ENCODE data around the gene TMCC2.
A peak's percentile ranks its signal among the peaks of the same experiment; 100 is the strongest.

The TMCC2 gene

DNA sequence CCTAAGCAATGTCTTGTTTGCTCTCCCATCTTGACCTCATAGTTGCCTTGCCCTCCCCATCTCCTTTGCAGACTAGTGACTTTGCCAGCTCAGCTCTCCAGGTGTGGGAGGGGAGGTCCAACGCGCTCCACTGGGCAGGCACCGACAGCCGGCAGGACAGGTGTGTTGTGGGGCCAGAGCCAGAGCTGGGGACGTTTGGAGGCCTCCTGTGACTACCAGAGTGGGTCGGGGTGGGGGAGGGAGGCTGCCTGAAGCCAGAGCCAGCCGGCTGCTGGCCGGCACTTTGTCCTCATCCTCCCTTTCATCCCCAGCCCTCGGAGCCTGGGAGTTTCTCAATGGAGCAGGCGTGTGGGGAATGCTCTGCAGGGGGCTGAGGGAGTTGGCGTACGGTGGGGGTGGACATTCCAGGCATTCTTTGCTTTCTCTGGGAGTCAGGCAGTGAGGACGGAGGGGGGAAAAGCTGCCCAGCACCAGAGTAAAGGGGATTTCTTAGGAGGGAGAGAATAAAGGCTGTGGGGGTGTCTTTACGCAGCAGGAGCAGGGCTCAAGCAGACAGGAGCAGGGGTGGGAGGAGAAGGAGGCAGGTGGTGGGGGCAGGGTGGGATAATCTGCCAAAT is 73.6 kb downstream of the TMCC2 start:
- peaks cover 31 to 47% of the 10 kb centered on the region in 2 donors for H3K36me3 ChIP-seq (ENCODE audit: control insufficient read depth in 1 of 2, insufficient read depth in 2 of 2, low read length in 2 of 2)
- no peaks in the 10 kb centered on the region for H3K9me3 ChIP-seq (ENCODE audit: control insufficient read depth in 1 of 2, low read length in 2 of 2)
- H3K27ac ChIP-seq (ENCODE audit: low read depth, low read length): peak overlapping the region; percentile 52
- peak overlapping the region in 1 of 2 donors; percentile 42 for H3K9ac ChIP-seq (ENCODE audit: low read depth in 1 of 2, low read length in 2 of 2)
- H3K4me1 ChIP-seq (ENCODE audit: control insufficient read depth in 1 of 2, insufficient read depth in 2 of 2, low read length in 2 of 2): peaks cover 26 to 29% of the 10 kb centered on the region in 2 donors
- no peaks in the 10 kb centered on the region for H3K27me3 ChIP-seq (ENCODE audit: control insufficient read depth in 1 of 2, insufficient read depth in 2 of 2, low read length in 2 of 2)
- peak overlapping the region in 1 of 2 donors; percentile 3 for H3K4me3 ChIP-seq (ENCODE audit: low read depth in 1 of 2, low read length in 2 of 2)

DNA sequence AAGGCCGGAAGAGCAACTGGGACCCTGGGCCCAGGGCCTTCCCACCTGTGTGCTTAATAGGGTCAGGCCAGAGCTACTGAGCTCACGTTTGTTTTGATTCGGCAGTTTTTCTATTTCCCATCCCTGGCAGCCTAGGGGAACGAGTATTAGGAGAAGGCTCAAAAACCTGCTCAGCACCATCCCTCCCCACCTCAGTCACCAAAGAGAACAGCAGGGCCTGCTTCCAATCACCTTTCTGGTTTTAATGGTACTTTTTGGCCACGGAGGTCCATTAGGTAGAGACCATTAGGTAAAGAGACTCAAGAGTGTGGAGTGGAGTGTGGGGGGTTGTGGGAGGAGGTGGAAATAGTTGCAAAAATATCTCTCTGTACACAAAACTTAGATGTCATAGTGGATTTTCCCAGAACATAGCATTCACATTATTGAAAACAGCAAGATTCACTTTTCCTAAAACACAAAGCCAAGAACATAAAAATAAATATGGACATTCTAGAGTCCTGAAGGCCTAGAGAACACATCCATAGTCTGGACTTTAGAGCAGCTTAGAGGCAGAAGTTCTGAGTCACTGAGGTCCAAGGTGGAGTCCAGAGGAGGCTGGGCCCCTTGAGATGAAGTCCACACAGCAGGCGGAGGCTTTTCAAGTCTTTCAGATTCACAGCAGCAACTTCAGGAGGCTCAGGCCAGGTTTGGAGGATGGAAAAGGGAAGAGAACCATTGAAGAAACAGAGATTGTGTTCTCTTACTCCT is 74.3 kb downstream of the TMCC2 start:
- H3K36me3 ChIP-seq (ENCODE audit: control insufficient read depth in 1 of 2, insufficient read depth in 2 of 2, low read length in 2 of 2): peaks cover 37 to 53% of the 10 kb centered on the region in 2 donors
- H3K4me3 ChIP-seq (ENCODE audit: low read depth in 1 of 2, low read length in 2 of 2): peak overlapping the region in 1 of 2 donors; percentile 3

GRCh38 chr1:205303247-205303888 is 75.6 kb downstream of the TMCC2 start:
- Histone ChIP-seq H3K4me1 (ENCODE audit: control insufficient read depth in 1 of 2, insufficient read depth in 2 of 2, low read length in 2 of 2) (peaks cover 44 to 47% of the 10 kb centered on the region in 2 donors), H3K27me3 (ENCODE audit: control insufficient read depth in 1 of 2, insufficient read depth in 2 of 2, low read length in 2 of 2) (no peaks in the 10 kb centered on the region)

More for the DNA sequence above, 74.3 kb downstream of the TMCC2 start:
- peaks cover 33 to 35% of the 10 kb centered on the region in 2 donors for H3K4me1 ChIP-seq (ENCODE audit: control insufficient read depth in 1 of 2, insufficient read depth in 2 of 2, low read length in 2 of 2)
- no peaks in the 10 kb centered on the region for H3K27me3 ChIP-seq (ENCODE audit: control insufficient read depth in 1 of 2, insufficient read depth in 2 of 2, low read length in 2 of 2)
- no peaks in the 10 kb centered on the region for H3K9me3 ChIP-seq (ENCODE audit: control insufficient read depth in 1 of 2, low read length in 2 of 2)
- H3K27ac ChIP-seq (ENCODE audit: low read depth, low read length): peak overlapping the region; percentile 52
- peak overlapping the region in 1 of 2 donors; percentile 42 for H3K9ac ChIP-seq (ENCODE audit: low read depth in 1 of 2, low read length in 2 of 2)

DNA sequence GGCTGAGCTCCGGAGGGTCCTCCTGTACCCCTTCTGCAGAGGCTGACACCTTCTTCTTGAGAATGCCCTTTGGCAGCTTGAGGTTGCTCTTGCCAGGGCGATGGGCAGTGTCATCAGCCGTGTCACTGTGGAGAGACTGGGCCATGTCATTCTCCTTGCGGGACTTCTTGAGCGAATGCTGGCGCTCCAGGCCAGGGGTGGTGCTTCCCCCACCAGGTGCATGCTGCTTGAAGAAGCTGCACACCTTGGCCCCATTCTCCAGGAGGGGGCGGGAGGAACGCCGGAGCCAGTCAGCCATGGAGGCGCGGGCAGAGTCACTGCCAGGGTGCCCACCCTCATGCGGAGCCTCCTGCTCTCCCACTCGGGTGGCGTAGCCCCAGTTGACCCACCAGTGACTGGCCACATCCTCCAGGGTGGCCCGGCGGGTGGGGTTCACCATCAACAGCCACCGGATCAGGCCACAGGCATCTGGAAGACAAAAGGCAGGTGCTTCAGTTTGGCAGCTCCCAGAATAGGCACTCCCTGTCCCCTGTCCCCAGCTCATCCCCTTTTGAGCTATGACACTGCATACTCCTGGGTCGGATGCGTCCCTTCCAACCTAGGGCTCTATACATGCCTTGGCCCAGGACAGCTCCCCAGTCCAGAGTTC is 76.4 kb downstream of the TMCC2 start:
- peaks cover 58 to 74% of the 10 kb centered on the region in 2 donors for H3K36me3 ChIP-seq (ENCODE audit: control insufficient read depth in 1 of 2, insufficient read depth in 2 of 2, low read length in 2 of 2)

More at GRCh38 chr1:205303247-205303888, 75.6 kb downstream of the TMCC2 start:
- Histone ChIP-seq H3K9me3 (ENCODE audit: control insufficient read depth in 1 of 2, low read length in 2 of 2) (no peaks in the 10 kb centered on the region), H3K27ac (ENCODE audit: low read depth, low read length) (no peak overlapping the region), H3K9ac (ENCODE audit: low read depth in 1 of 2, low read length in 2 of 2) (no peak overlapping the region), H3K36me3 (ENCODE audit: control insufficient read depth in 1 of 2, insufficient read depth in 2 of 2, low read length in 2 of 2) (peaks cover 50 to 66% of the 10 kb centered on the region in 2 donors), H3K4me3 (ENCODE audit: low read depth in 1 of 2, low read length in 2 of 2) (no peak overlapping the region)

DNA sequence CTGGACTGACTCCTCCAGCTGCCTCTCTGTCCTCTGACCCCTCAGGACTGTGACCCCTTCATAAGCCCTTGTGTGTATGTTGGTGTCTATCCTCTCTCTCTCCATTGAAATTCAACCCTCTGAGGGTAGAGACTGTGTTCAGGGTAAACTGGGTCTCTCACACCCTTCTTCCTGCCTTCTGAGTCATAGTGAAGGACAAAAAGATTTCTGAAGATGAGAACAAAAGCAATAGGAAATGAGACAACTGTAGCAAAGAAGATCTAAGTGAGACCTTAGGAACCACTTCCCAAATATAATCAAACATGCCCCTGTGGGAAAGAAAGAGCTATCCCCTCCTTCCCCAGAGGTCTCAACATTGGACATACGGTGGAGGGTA is 76.9 kb downstream of the TMCC2 start:
- Histone ChIP-seq H3K36me3 (ENCODE audit: control insufficient read depth in 1 of 2, insufficient read depth in 2 of 2, low read length in 2 of 2) (peaks cover 59 to 78% of the 10 kb centered on the region in 2 donors), H3K27ac (ENCODE audit: low read depth, low read length) (no peak overlapping the region), H3K9ac (ENCODE audit: low read depth in 1 of 2, low read length in 2 of 2) (no peak overlapping the region), H3K9me3 (ENCODE audit: control insufficient read depth in 1 of 2, low read length in 2 of 2) (no peaks in the 10 kb centered on the region), H3K27me3 (ENCODE audit: control insufficient read depth in 1 of 2, insufficient read depth in 2 of 2, low read length in 2 of 2) (no peaks in the 10 kb centered on the region), H3K4me3 (ENCODE audit: low read depth in 1 of 2, low read length in 2 of 2) (no peak overlapping the region), H3K4me1 (ENCODE audit: control insufficient read depth in 1 of 2, insufficient read depth in 2 of 2, low read length in 2 of 2) (peaks cover 56 to 60% of the 10 kb centered on the region in 2 donors)

More for the DNA sequence above, 76.4 kb downstream of the TMCC2 start:
- H3K9ac ChIP-seq (ENCODE audit: low read depth in 1 of 2, low read length in 2 of 2): no peak overlapping the region
- H3K27me3 ChIP-seq (ENCODE audit: control insufficient read depth in 1 of 2, insufficient read depth in 2 of 2, low read length in 2 of 2): no peaks in the 10 kb centered on the region
- H3K9me3 ChIP-seq (ENCODE audit: control insufficient read depth in 1 of 2, low read length in 2 of 2): no peaks in the 10 kb centered on the region
- peaks cover 52 to 55% of the 10 kb centered on the region in 2 donors for H3K4me1 ChIP-seq (ENCODE audit: control insufficient read depth in 1 of 2, insufficient read depth in 2 of 2, low read length in 2 of 2)
- H3K27ac ChIP-seq (ENCODE audit: low read depth, low read length): no peak overlapping the region
- no peak overlapping the region for H3K4me3 ChIP-seq (ENCODE audit: low read depth in 1 of 2, low read length in 2 of 2)

DNA sequence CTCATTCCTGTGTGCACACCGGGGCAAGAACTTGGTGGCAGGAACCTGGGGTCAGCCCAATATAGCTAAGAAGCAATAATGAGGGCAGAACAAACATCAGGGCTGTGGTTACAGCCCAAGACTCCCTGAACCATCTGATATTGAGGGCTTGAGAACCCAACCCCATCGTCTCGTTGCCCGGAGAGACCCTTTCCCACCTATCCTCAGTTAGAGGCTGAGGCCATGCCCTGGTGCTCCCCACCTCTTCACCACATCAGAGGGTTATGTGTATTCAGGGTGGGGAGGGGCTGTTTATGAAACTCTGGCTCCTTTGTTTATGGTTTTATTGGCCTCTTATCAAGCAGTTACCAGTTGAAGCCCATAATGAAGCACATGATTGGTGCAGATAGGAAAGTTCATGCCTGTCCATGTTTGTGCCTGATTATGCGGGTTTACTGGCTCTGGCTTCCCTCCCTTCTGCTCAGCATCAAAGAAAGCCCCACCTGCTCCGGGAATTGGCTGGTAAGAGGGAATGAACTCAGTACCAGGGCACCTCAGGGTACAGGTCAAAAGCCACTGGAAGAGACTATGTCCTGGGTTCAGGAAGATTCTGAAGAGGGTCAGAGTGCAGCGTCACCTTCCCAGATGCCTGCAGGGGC is 79.3 kb downstream of the TMCC2 start:
- peaks cover 82 to 93% of the 10 kb centered on the region in 2 donors for H3K36me3 ChIP-seq (ENCODE audit: control insufficient read depth in 1 of 2, insufficient read depth in 2 of 2, low read length in 2 of 2)
- peak overlapping the region; percentile 16 to 33 for H3K9ac ChIP-seq (ENCODE audit: low read depth in 1 of 2, low read length in 2 of 2)
- no peak overlapping the region for H3K4me3 ChIP-seq (ENCODE audit: low read depth in 1 of 2, low read length in 2 of 2)
- no peaks in the 10 kb centered on the region for H3K9me3 ChIP-seq (ENCODE audit: control insufficient read depth in 1 of 2, low read length in 2 of 2)
- peaks cover 67% of the 10 kb centered on the region in 2 donors for H3K4me1 ChIP-seq (ENCODE audit: control insufficient read depth in 1 of 2, insufficient read depth in 2 of 2, low read length in 2 of 2)
- H3K27me3 ChIP-seq (ENCODE audit: control insufficient read depth in 1 of 2, insufficient read depth in 2 of 2, low read length in 2 of 2): no peaks in the 10 kb centered on the region
- peak overlapping the region; percentile 1 for H3K27ac ChIP-seq (ENCODE audit: low read depth, low read length)

DNA sequence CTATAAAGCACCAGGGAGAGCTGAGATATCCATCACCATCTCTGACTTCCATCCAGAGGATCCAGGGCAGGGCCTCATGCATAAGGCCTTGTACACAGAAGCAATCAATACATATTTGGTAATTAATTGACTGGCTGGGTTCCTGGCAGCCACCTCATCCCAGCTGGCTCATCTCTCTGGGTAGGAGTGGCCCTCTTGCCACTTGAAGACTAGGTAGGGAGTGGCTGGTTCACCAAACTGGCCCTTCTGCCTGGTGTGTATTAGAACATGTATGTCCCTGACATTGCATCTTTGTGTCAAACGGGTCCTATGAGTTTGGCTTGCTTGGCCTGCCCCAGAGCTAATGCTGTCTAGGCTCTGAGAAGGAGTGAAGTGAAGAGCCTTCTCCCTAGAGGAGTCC is 82.0 kb downstream of the TMCC2 start:
- H3K27ac ChIP-seq (ENCODE audit: low read depth, low read length): no peak overlapping the region
- H3K4me1 ChIP-seq (ENCODE audit: control insufficient read depth in 1 of 2, insufficient read depth in 2 of 2, low read length in 2 of 2): peaks cover 76 to 78% of the 10 kb centered on the region in 2 donors
- no peaks in the 10 kb centered on the region for H3K9me3 ChIP-seq (ENCODE audit: control insufficient read depth in 1 of 2, low read length in 2 of 2)
- no peaks in the 10 kb centered on the region for H3K27me3 ChIP-seq (ENCODE audit: control insufficient read depth in 1 of 2, insufficient read depth in 2 of 2, low read length in 2 of 2)
- peaks cover 65 to 70% of the 10 kb centered on the region in 2 donors for H3K36me3 ChIP-seq (ENCODE audit: control insufficient read depth in 1 of 2, insufficient read depth in 2 of 2, low read length in 2 of 2)
- no peak overlapping the region for H3K9ac ChIP-seq (ENCODE audit: low read depth in 1 of 2, low read length in 2 of 2)
- no peak overlapping the region for H3K4me3 ChIP-seq (ENCODE audit: low read depth in 1 of 2, low read length in 2 of 2)

DNA sequence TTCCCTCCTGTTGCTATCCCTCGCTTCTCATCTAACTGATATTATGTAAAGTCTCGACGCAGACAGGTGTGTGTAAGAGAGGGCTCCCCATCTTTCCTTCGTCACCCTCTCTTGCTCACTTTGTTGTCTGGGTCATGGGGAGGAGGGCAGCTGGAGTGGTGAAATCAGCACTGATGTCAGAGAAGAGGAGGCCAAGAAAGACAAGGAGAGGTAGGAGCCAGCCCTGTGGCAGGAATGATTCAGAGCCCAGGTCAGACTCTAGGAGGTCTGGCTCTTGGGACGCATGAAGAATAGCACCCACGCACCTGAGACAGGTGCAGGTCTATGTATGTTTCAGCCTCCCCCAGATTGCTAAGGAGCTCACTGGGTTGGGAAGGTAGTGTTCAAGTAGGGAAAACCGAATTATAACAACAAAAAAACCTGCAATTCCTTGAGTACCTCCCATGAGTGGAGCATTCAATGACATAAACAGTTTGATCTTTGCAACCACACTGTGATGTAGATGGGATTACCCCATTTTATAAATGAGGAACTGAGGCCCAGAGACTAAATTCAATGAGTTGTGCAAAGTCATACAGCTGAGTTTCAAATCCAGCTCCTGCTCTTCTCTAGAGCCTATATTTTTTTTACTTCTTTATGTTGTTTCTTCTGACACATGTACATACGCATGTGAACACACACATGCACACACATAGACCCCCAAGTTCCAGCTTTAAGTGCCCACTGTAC is 83.4 kb downstream of the TMCC2 start:
- no peak overlapping the region for H3K9ac ChIP-seq (ENCODE audit: low read depth in 1 of 2, low read length in 2 of 2)
- H3K36me3 ChIP-seq (ENCODE audit: control insufficient read depth in 1 of 2, insufficient read depth in 2 of 2, low read length in 2 of 2): peaks cover 54 to 56% of the 10 kb centered on the region in 2 donors
- peaks cover 84 to 88% of the 10 kb centered on the region in 2 donors for H3K4me1 ChIP-seq (ENCODE audit: control insufficient read depth in 1 of 2, insufficient read depth in 2 of 2, low read length in 2 of 2)
- H3K27me3 ChIP-seq (ENCODE audit: control insufficient read depth in 1 of 2, insufficient read depth in 2 of 2, low read length in 2 of 2): no peaks in the 10 kb centered on the region
- no peak overlapping the region for H3K4me3 ChIP-seq (ENCODE audit: low read depth in 1 of 2, low read length in 2 of 2)
- H3K27ac ChIP-seq (ENCODE audit: low read depth, low read length): peak overlapping the region; percentile 20
- no peaks in the 10 kb centered on the region for H3K9me3 ChIP-seq (ENCODE audit: control insufficient read depth in 1 of 2, low read length in 2 of 2)

DNA sequence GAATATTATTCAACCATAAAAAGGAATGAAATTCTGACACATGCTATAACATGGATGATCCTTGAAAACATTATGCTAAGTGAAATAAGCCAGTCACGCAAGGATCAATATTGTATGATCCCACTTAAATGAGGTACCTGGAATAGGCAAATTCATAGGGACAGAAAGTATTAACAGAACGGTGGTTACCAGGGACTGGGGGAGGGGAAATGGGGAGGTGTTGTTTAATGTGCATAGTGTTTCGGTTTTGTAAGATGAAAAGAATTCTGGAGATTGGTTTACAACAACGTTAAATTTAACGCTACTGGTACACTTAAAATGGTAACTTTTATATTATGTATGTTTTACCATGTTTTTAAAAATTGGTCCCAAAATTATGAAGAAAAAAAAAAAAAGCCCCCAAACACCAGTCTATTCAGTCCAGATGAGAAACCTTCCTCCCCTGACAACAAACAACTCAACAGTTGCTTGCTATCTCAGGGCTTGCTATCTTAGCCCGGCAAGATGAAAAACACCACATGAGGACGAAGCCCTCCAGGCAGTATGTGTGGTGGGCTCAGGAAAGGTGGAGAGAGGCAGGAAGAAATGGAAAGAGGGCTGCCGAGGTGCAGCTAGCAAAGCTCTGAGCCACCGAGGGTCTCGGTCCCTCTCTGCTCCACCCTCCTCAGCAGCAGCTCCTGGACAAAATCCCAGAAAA is 85.3 kb downstream of the TMCC2 start:
- peak overlapping the region; percentile 34 to 51 for H3K4me3 ChIP-seq (ENCODE audit: low read depth in 1 of 2, low read length in 2 of 2)
- no peaks in the 10 kb centered on the region for H3K27me3 ChIP-seq (ENCODE audit: control insufficient read depth in 1 of 2, insufficient read depth in 2 of 2, low read length in 2 of 2)
- H3K9me3 ChIP-seq (ENCODE audit: control insufficient read depth in 1 of 2, low read length in 2 of 2): no peaks in the 10 kb centered on the region
- H3K36me3 ChIP-seq (ENCODE audit: control insufficient read depth in 1 of 2, insufficient read depth in 2 of 2, low read length in 2 of 2): peaks cover 36 to 38% of the 10 kb centered on the region in 2 donors
- H3K9ac ChIP-seq (ENCODE audit: low read depth in 1 of 2, low read length in 2 of 2): peak overlapping the region; percentile 23 to 40
- peaks cover 87 to 90% of the 10 kb centered on the region in 2 donors for H3K4me1 ChIP-seq (ENCODE audit: control insufficient read depth in 1 of 2, insufficient read depth in 2 of 2, low read length in 2 of 2)
- peak overlapping the region; percentile 69 for H3K27ac ChIP-seq (ENCODE audit: low read depth, low read length)
